Esophagus muscularis mucosa (tissue), 4 donors: ENCODE results near the gene FBXO28. TPM values are rescaled to one million over a fixed set of nuclear protein-coding genes. Genes with fewer than 3 reads are reported as not detected.

Source experiments
- DNase-seq: peaks from one replicate; pipeline ENCODE4 v3.0.0-alpha.2; 2017; ENCODE audit errors: extremely low spot score
- H3K27ac ChIP-seq, 4 donors: fragments of 200-600 bp; sonication (generic); replicated peaks in 1 of 4; 1 replicate in 3 of 4; 2 replicates in 1 of 4; pipeline ENCODE4 v1.5.1; 2016 to 2019; ENCODE audit warnings: mild to moderate bottlenecking in 1 of 4
- H3K27me3 ChIP-seq, 4 donors: fragments of 200-600 bp; sonication (generic); one replicate each; pipeline versions ENCODE4 v1.5.1 to v1.6.0; 2016 to 2019
- H3K36me3 ChIP-seq, 4 donors: fragments of 200-600 bp; sonication (generic); one replicate each; pipeline ENCODE4 v1.5.1; 2016 to 2019
- H3K4me1 ChIP-seq, 4 donors: fragments of 200-600 bp; sonication (generic); one replicate each; pipeline ENCODE4 v1.5.1; 2016 to 2019
- H3K4me3 ChIP-seq, 4 donors: fragments of 200-600 bp; sonication (generic); 1 replicate in 2 of 4; 2 replicates in 2 of 4; pipeline ENCODE4 v1.5.1; 2016 to 2019; ENCODE audit warnings: mild to moderate bottlenecking in 4 of 4, moderate library complexity in 1 of 4
- H3K9me3 ChIP-seq, 4 donors: fragments of 200-600 bp; sonication (generic); 1 replicate in 3 of 4; 2 replicates in 1 of 4; pipeline ENCODE4 v1.5.1; 2016 to 2019
- CTCF ChIP-seq, 3 experiments: fragments of 200-600 bp in 2 of 3; fragments of 450-650 bp in 1 of 3; sonication (generic) in 2 of 3; IDR thresholded peaks; one replicate each; pipeline ENCODE4 v1.5.1; 2017 to 2019; ENCODE audit warnings: antibody characterized with exemption in 3 of 3, mild to moderate bottlenecking in 2 of 3, moderate library complexity in 1 of 3
- EP300 ChIP-seq: sonication (generic); formaldehyde crosslinking; IDR thresholded peaks from one replicate; pipeline ENCODE4 v1.6.1; 2017; ENCODE audit warnings: antibody characterized with exemption
- POLR2A ChIP-seq: fragments of 450-650 bp; IDR thresholded peaks from one replicate; pipeline ENCODE4 v1.6.1; 2017; ENCODE audit warnings: antibody characterized with exemption, moderate library complexity, mild to moderate bottlenecking, low read depth
- POLR2AphosphoS5 ChIP-seq, 2 donors: sonication (generic); formaldehyde crosslinking; IDR thresholded peaks; one replicate each; pipeline ENCODE4 v1.6.1; 2017; ENCODE audit warnings: antibody characterized with exemption in 2 of 2
- WGBS: methylation state at CpG from one replicate; pipeline ENCODE4 v1.1.5; 2018; 5-methylcytosine and 5-hydroxymethylcytosine counted together
- intact Hi-C: fragments of 100-400 bp; cut with DNase I; formaldehyde crosslinking; loops from one replicate; pipeline ENCODE4 v1.15.1; 2023
- total RNA-seq, 4 donors: library from RNA; depleted of rRNA; stranded (reverse); fragments of >200 nt; gene quantifications; one replicate each; pipeline versions ENCODE4 v1.1.0 to v1.2.1, GENCODE V29; 2016

Gene FBXO28
- total RNA-seq, 4 donors from 2014 or later, result 23.1 to 29.8 (median 26.3) TPM

GRCh38 chr1:224149709-224150108, 35.8 kb downstream of the FBXO28 start:
- 79% methylated on average over 1 of the region's 1 CpG for WGBS
- no peak for TF ChIP-seq CTCF (IDR thresholded peaks at IDR 0.05)
- TF ChIP-seq POLR2A, result no peak
- TF ChIP-seq EP300, result no peak
- no peak for TF ChIP-seq POLR2AphosphoS5 (IDR thresholded peaks at IDR 0.05)
- Histone ChIP-seq H3K36me3 (peaks cover 0 to 39% (median 15%) of the 10 kb centered on the region in 4 donors), H3K4me3 (no peak overlapping the region), H3K27me3 (no peaks in the 10 kb centered on the region), H3K27ac (no peak overlapping the region), H3K9me3 (no peaks in the 10 kb centered on the region), H3K4me1 (no peaks in the 10 kb centered on the region)
- intact Hi-C loops, result no loop called here
- DNase-seq, result no peak

GRCh38 chr1:224151117-224151516, 37.2 kb downstream of the FBXO28 start:
- Histone ChIP-seq H3K27me3 (no peaks in the 10 kb centered on the region), H3K4me3 (no peak overlapping the region), H3K9me3 (no peaks in the 10 kb centered on the region), H3K4me1 (no peaks in the 10 kb centered on the region), H3K27ac (no peak overlapping the region), H3K36me3 (peaks cover 0 to 44% (median 23%) of the 10 kb centered on the region in 4 donors)
- no peak for DNase-seq
- TF ChIP-seq EP300 (no peak), CTCF (IDR thresholded peaks at IDR 0.05) (no peak), POLR2A (no peak), POLR2AphosphoS5 (IDR thresholded peaks at IDR 0.05) (no peak)
- 85% methylated on average over 3 of the region's 3 CpGs for WGBS
- intact Hi-C loops, result no loop called here

- Histone ChIP-seq H3K27ac (no peak overlapping the region), H3K36me3 (peaks cover 19 to 84% (median 56%) of the 10 kb centered on the region in 4 donors), H3K4me3 (no peak overlapping the region), H3K27me3 (no peaks in the 10 kb centered on the region), H3K4me1 (no peaks in the 10 kb centered on the region), H3K9me3 (no peaks in the 10 kb centered on the region)
- WGBS, result 92% methylated on average over 11 of the region's 11 CpGs
- TF ChIP-seq CTCF (IDR thresholded peaks at IDR 0.05) (no peak), EP300 (no peak), POLR2AphosphoS5 (IDR thresholded peaks at IDR 0.05) (no peak), POLR2A (no peak)
- intact Hi-C loops, result no loop called here
- no peak for DNase-seq
Measured at GRCh38 chr1:224157316-224157715, 43.4 kb downstream of the FBXO28 start.

GRCh38 chr1:224159541-224159940, 45.6 kb downstream of the FBXO28 start:
- H3K36me3 ChIP-seq, result peaks cover 19 to 72% (median 49%) of the 10 kb centered on the region in 4 donors
- WGBS, result 75% methylated on average over 6 of the region's 6 CpGs
- no peaks in the 10 kb centered on the region for H3K27me3 ChIP-seq
- TF ChIP-seq CTCF (IDR thresholded peaks at IDR 0.05) (no peak), EP300 (no peak), POLR2AphosphoS5 (IDR thresholded peaks at IDR 0.05) (no peak), POLR2A (no peak)
- no peak for DNase-seq
- H3K9me3 ChIP-seq, result no peaks in the 10 kb centered on the region
- H3K27ac ChIP-seq, result no peak overlapping the region
- intact Hi-C loops, result no loop called here
- H3K4me1 ChIP-seq, result no peaks in the 10 kb centered on the region
- H3K4me3 ChIP-seq, result no peak overlapping the region

- H3K4me3 ChIP-seq, result no peak overlapping the region
- intact Hi-C loops, result no loop called here
- WGBS, result 93% methylated on average over 9 of the region's 9 CpGs
- H3K9me3 ChIP-seq, result no peaks in the 10 kb centered on the region
- H3K27me3 ChIP-seq, result no peaks in the 10 kb centered on the region
- no peak for TF ChIP-seq POLR2A
- no peak for TF ChIP-seq POLR2AphosphoS5 (IDR thresholded peaks at IDR 0.05)
- TF ChIP-seq CTCF (IDR thresholded peaks at IDR 0.05), result no peak
- TF ChIP-seq EP300, result no peak
- peaks cover 19 to 69% (median 47%) of the 10 kb centered on the region in 4 donors for H3K36me3 ChIP-seq
- no peak for DNase-seq
- no peaks in the 10 kb centered on the region for H3K4me1 ChIP-seq
- no peak overlapping the region for H3K27ac ChIP-seq
Measured at GRCh38 chr1:224160171-224160682, 46.3 kb downstream of the FBXO28 start.
